ENCODE measurements around the gene THAP7. TPM values are rescaled to one million over a fixed set of nuclear protein-coding genes. Genes with fewer than 3 reads are reported as not detected.

Gene THAP7
- total RNA-seq, 1 experiment from 2014 or later: 33.7 TPM

DNA sequence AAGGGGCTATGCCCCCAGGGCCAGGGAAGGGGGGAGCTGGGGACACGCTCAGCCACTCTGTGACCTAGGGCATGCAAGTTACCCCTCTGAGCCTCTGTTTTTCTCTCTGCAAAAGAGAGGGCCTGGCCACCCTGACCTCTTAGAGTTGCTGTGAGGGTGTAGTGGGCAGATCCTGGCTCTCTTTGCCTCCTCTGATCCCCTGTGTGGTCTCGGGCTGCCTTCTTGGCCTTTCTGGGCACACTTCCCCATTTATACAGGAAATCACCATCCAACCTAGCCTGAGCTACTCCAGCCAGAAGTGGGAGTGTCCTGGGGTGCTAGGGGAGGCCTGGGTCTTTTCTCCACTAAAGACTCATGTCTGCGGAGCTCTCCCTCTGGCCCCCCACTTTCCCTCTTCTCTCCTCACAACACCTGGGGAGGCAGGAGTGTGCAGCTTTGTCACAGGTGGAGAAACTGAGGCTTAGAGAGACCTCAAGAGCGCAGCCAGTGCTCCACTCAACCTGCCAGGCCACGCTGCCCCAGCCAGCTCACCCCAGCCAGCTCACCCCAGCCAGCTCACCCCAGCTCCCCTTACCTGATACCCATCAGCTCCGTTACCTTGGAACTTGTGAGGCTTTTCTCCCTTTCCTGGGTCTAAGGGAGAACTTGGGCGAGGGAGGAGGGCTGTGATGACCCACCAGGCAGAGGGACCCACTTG is 33.5 kb downstream of the THAP7 start:
- Histone ChIP-seq H3K36me3 (ENCODE audit: insufficient read depth, low read length) (no peaks in the 10 kb centered on the region), H3K4me3 (ENCODE audit: low read length) (no peak overlapping the region), H3K9me3 (ENCODE audit: low read length) (no peaks in the 10 kb centered on the region), H3K27me3 (ENCODE audit: low read length) (no peaks in the 10 kb centered on the region), H3K9ac (ENCODE audit: low read length) (no peak overlapping the region), H3K4me1 (ENCODE audit: low read length) (peaks cover 4% of the 10 kb centered on the region; the same call in 1 of the 2 replicates), H3K4me2 (ENCODE audit: low read depth, low read length, poor library complexity, severe bottlenecking) (no peak overlapping the region), H2AFZ (ENCODE audit: low read length) (no peak overlapping the region), H3K27ac (ENCODE audit: low read length) (no peak overlapping the region), H4K20me1 (ENCODE audit: insufficient read depth, low read depth, low read length) (no peaks in the 10 kb centered on the region), H3K79me2 (ENCODE audit: low read length) (no peaks in the 10 kb centered on the region), H3K9me2 (replicated peaks; ENCODE audit: insufficient read depth, low read length) (no peaks in the 10 kb centered on the region)
- DNase-seq: peak; percentile 62

DNA sequence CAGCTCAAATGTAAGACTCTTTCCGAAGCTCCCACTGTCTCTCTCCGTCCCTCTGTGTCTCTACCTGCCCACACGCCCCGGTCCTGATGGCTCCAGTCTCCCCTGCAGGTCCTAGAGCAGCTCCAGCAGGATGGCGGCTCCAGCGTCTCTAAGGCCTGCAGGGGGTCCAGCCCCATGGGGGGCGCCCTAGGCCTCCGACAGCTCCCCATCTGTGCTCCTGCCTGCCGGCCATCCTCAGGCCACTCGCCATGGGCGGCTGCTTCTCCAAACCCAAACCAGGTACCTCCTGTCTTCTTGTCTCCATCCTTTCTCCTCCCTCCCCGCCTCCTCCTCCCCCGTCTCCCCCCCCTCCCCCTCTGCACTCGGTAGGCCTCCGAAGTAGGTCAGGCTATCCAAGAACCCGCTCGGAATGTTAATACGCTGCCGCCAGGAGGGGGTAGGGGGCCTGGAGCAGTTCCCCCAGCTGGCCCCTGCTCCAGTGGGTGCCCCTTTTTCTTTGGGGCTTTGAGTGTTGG is 34.2 kb downstream of the THAP7 start:
- Histone ChIP-seq H4K20me1 (ENCODE audit: insufficient read depth, low read depth, low read length) (no peaks in the 10 kb centered on the region), H3K9me2 (replicated peaks; ENCODE audit: insufficient read depth, low read length) (no peaks in the 10 kb centered on the region), H2AFZ (ENCODE audit: low read length) (no peak overlapping the region), H3K4me2 (ENCODE audit: low read depth, low read length, poor library complexity, severe bottlenecking) (no peak overlapping the region), H3K79me2 (ENCODE audit: low read length) (no peaks in the 10 kb centered on the region), H3K27me3 (ENCODE audit: low read length) (no peaks in the 10 kb centered on the region), H3K4me3 (ENCODE audit: low read length) (no peak overlapping the region), H3K4me1 (ENCODE audit: low read length) (peaks cover 4% of the 10 kb centered on the region; the same call in 1 of the 2 replicates), H3K9ac (ENCODE audit: low read length) (no peak overlapping the region), H3K9me3 (ENCODE audit: low read length) (no peaks in the 10 kb centered on the region), H3K36me3 (ENCODE audit: insufficient read depth, low read length) (no peaks in the 10 kb centered on the region), H3K27ac (ENCODE audit: low read length) (no peak overlapping the region)
- no peak for DNase-seq

GRCh38 chr22:20966883-20967696 is 34.8 kb downstream of the THAP7 start, which contains the start of gene AIFM3:
Gene AIFM3, plus strand, starts transcription at chr22:20967255. Its CDS starts 690 bp downstream, at chr22:20967945.
- Histone ChIP-seq H3K9ac (ENCODE audit: low read length) (no peak within 1 kb of the TSS), H2AFZ (ENCODE audit: low read length) (no peak within 1 kb of the TSS), H4K20me1 (ENCODE audit: insufficient read depth, low read depth, low read length) (no peaks in the 10 kb centered on the region), H3K4me1 (ENCODE audit: low read length) (no peaks in the 10 kb centered on the region; the same call in 1 of the 2 replicates), H3K4me3 (ENCODE audit: low read length) (no peak within 1 kb of the TSS), H3K4me2 (ENCODE audit: low read depth, low read length, poor library complexity, severe bottlenecking) (no peak within 1 kb of the TSS), H3K36me3 (ENCODE audit: insufficient read depth, low read length) (no peaks in the 10 kb centered on the region), H3K9me2 (replicated peaks; ENCODE audit: insufficient read depth, low read length) (no peaks in the 10 kb centered on the region), H3K9me3 (ENCODE audit: low read length) (no peaks in the 10 kb centered on the region), H3K79me2 (ENCODE audit: low read length) (no peaks in the 10 kb centered on the region), H3K27ac (ENCODE audit: low read length) (no peak within 1 kb of the TSS), H3K27me3 (ENCODE audit: low read length) (no peaks in the 10 kb centered on the region)
- no peak for DNase-seq

GRCh38 chr22:20965888-20966855 is 35.7 kb downstream of the THAP7 start:
- Histone ChIP-seq H3K9me2 (replicated peaks; ENCODE audit: insufficient read depth, low read length) (no peaks in the 10 kb centered on the region), H4K20me1 (ENCODE audit: insufficient read depth, low read depth, low read length) (no peaks in the 10 kb centered on the region), H3K9ac (ENCODE audit: low read length) (no peak overlapping the region), H3K4me1 (ENCODE audit: low read length) (no peaks in the 10 kb centered on the region), H3K79me2 (ENCODE audit: low read length) (no peaks in the 10 kb centered on the region), H3K27me3 (ENCODE audit: low read length) (no peaks in the 10 kb centered on the region), H3K4me2 (ENCODE audit: low read depth, low read length, poor library complexity, severe bottlenecking) (no peak overlapping the region), H3K36me3 (ENCODE audit: insufficient read depth, low read length) (no peaks in the 10 kb centered on the region), H2AFZ (ENCODE audit: low read length) (no peak overlapping the region), H3K4me3 (ENCODE audit: low read length) (no peak overlapping the region), H3K9me3 (ENCODE audit: low read length) (no peaks in the 10 kb centered on the region), H3K27ac (ENCODE audit: low read length) (no peak overlapping the region)
- DNase-seq: no peak

GRCh38 chr22:20965104-20965887 is 36.6 kb downstream of the THAP7 start:
- no peak overlapping the region for H3K4me3 ChIP-seq (ENCODE audit: low read length)
- no peak overlapping the region for H3K4me2 ChIP-seq (ENCODE audit: low read depth, low read length, poor library complexity, severe bottlenecking)

GRCh38 chr22:20964799-20965103 is 37.2 kb downstream of the THAP7 start:
- Histone ChIP-seq H3K9ac (ENCODE audit: low read length) (no peak overlapping the region), H3K4me2 (ENCODE audit: low read depth, low read length, poor library complexity, severe bottlenecking) (no peak overlapping the region)
- DNase-seq: no peak

More at GRCh38 chr22:20965104-20965887, 36.6 kb downstream of the THAP7 start:
- Histone ChIP-seq H3K4me1 (ENCODE audit: low read length) (no peaks in the 10 kb centered on the region), H3K27ac (ENCODE audit: low read length) (no peak overlapping the region), H3K27me3 (ENCODE audit: low read length) (no peaks in the 10 kb centered on the region), H3K9ac (ENCODE audit: low read length) (no peak overlapping the region), H4K20me1 (ENCODE audit: insufficient read depth, low read depth, low read length) (no peaks in the 10 kb centered on the region), H3K9me3 (ENCODE audit: low read length) (no peaks in the 10 kb centered on the region), H3K9me2 (replicated peaks; ENCODE audit: insufficient read depth, low read length) (no peaks in the 10 kb centered on the region), H3K79me2 (ENCODE audit: low read length) (no peaks in the 10 kb centered on the region), H3K36me3 (ENCODE audit: insufficient read depth, low read length) (no peaks in the 10 kb centered on the region), H2AFZ (ENCODE audit: low read length) (no peak overlapping the region)
- no peak for DNase-seq

GRCh38 chr22:20964090-20964798 is 37.7 kb downstream of the THAP7 start:
- Histone ChIP-seq H3K4me2 (ENCODE audit: low read depth, low read length, poor library complexity, severe bottlenecking) (no peak overlapping the region), H3K9me3 (ENCODE audit: low read length) (no peaks in the 10 kb centered on the region), H3K9ac (ENCODE audit: low read length) (no peak overlapping the region), H2AFZ (ENCODE audit: low read length) (no peak overlapping the region), H3K27me3 (ENCODE audit: low read length) (no peaks in the 10 kb centered on the region), H3K27ac (ENCODE audit: low read length) (no peak overlapping the region), H3K9me2 (replicated peaks; ENCODE audit: insufficient read depth, low read length) (no peaks in the 10 kb centered on the region), H3K79me2 (ENCODE audit: low read length) (no peaks in the 10 kb centered on the region), H3K36me3 (ENCODE audit: insufficient read depth, low read length) (no peaks in the 10 kb centered on the region), H3K4me3 (ENCODE audit: low read length) (no peak overlapping the region), H3K4me1 (ENCODE audit: low read length) (no peaks in the 10 kb centered on the region), H4K20me1 (ENCODE audit: insufficient read depth, low read depth, low read length) (no peaks in the 10 kb centered on the region)
- DNase-seq: no peak

More at GRCh38 chr22:20964799-20965103, 37.2 kb downstream of the THAP7 start:
- H3K4me1 ChIP-seq (ENCODE audit: low read length): no peaks in the 10 kb centered on the region
- H3K27ac ChIP-seq (ENCODE audit: low read length): no peak overlapping the region
- no peaks in the 10 kb centered on the region for H3K36me3 ChIP-seq (ENCODE audit: insufficient read depth, low read length)
- no peaks in the 10 kb centered on the region for H3K9me2 ChIP-seq (replicated peaks; ENCODE audit: insufficient read depth, low read length)
- H3K4me3 ChIP-seq (ENCODE audit: low read length): no peak overlapping the region
- no peaks in the 10 kb centered on the region for H4K20me1 ChIP-seq (ENCODE audit: insufficient read depth, low read depth, low read length)
- no peaks in the 10 kb centered on the region for H3K27me3 ChIP-seq (ENCODE audit: low read length)
- H2AFZ ChIP-seq (ENCODE audit: low read length): no peak overlapping the region
- H3K79me2 ChIP-seq (ENCODE audit: low read length): no peaks in the 10 kb centered on the region
- no peaks in the 10 kb centered on the region for H3K9me3 ChIP-seq (ENCODE audit: low read length)

Data from Karpas-422 (cell line).